Activated T-helper 1 cell treated with anti-CD3 and anti-CD28 coated beads, Interleukin-12 subunit alpha, Interleukin-12 subunit beta, Interleukin-2, Interleukin-4 antibody, amounts not matched to agents 30 ng/mL and 10 ng/mL and 1 ng/mL, durations not matched to agents 14 hours and 24 hours and 36 hours (primary cell): ENCODE results near the gene SLC66A3. TPM values are rescaled to one million over a fixed set of nuclear protein-coding genes. Genes with fewer than 3 reads are reported as not detected.

Experiments
- DNase-seq: peaks from one replicate; pipeline ENCODE4 v3.0.0; 2021; ENCODE audit warnings: low spot score
- H3K27ac Mint-ChIP-seq: one replicate; pipeline ENCODE4 v1.8.0; 2021; ENCODE audit warnings: mild to moderate bottlenecking, mixed read lengths
- H3K27me3 Mint-ChIP-seq: one replicate; pipeline ENCODE4 v1.8.0; 2022; ENCODE audit warnings: mild to moderate bottlenecking, moderate library complexity, mixed read lengths; ENCODE audit not compliant: insufficient read depth
- H3K36me3 Mint-ChIP-seq: one replicate; pipeline ENCODE4 v1.8.0; 2021; ENCODE audit warnings: low read depth, mixed read lengths
- H3K4me1 Mint-ChIP-seq: one replicate; pipeline ENCODE4 v1.8.0; 2021; ENCODE audit warnings: low read depth, mixed read lengths
- H3K4me3 Mint-ChIP-seq: one replicate; pipeline ENCODE4 v1.8.0; 2021; ENCODE audit warnings: mild to moderate bottlenecking, moderate library complexity, mixed read lengths
- H3K9me3 Mint-ChIP-seq: one replicate; pipeline ENCODE4 v1.8.0; 2021; ENCODE audit warnings: mixed read lengths
- intact Hi-C: fragments of 100-400 bp; cut with micrococcal nuclease; formaldehyde crosslinking; loops from one replicate; pipeline ENCODE4 v1.15.1; 2024
- total RNA-seq: library from RNA; stranded (reverse); gene quantifications from 2 replicates; pipeline ENCODE4 v1.2.3, GENCODE V29; 2022

Gene SLC66A3
- total RNA-seq, 1 donor from 2014 or later, result 7.9 TPM

GRCh38 chr2:11144077-11144737 is 11.1 kb upstream of the SLC66A3 start:
- intact Hi-C loops, result no loop called here
- Mint-ChIP-seq H3K4me1 (no peaks in the 10 kb centered on the region), H3K9me3 (no peaks in the 10 kb centered on the region), H3K36me3 (no peaks in the 10 kb centered on the region), H3K27ac (no peak overlapping the region), H3K27me3 (peaks cover 21% of the 10 kb centered on the region), H3K4me3 (no peak overlapping the region)
- DNase-seq, result no peak

GRCh38 chr2:11144738-11145079 is 10.6 kb upstream of the SLC66A3 start:
- peaks cover 18% of the 10 kb centered on the region for H3K27me3 Mint-ChIP-seq
- H3K4me1 Mint-ChIP-seq, result no peaks in the 10 kb centered on the region
- no peaks in the 10 kb centered on the region for H3K36me3 Mint-ChIP-seq
- H3K9me3 Mint-ChIP-seq, result no peaks in the 10 kb centered on the region
- DNase-seq, result no peak
- intact Hi-C loops, result no loop called here
- no peak overlapping the region for H3K27ac Mint-ChIP-seq
- H3K4me3 Mint-ChIP-seq, result no peak overlapping the region

DNA sequence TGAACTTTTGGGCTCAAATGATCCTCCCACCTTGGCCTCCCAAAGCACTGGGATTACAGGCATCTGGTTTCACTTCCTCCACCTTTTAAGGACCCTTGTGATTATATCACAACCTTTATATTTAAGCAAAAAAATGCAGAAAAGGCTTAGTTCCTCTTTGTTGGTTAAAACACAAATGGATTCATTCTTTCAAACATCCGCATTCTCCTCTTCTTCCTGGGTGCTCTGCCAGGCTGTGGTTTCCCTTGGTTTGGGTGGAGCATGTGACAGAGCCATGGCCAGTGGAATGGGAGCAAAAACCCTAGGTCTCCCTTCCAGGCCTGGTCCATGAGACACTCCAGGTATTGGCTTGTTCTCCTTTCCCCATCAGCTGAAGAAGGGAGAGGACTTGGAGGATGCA is 9.9 kb upstream of the SLC66A3 start:
- Mint-ChIP-seq H3K4me3 (no peak overlapping the region), H3K36me3 (no peaks in the 10 kb centered on the region), H3K4me1 (no peaks in the 10 kb centered on the region), H3K9me3 (no peaks in the 10 kb centered on the region), H3K27ac (no peak overlapping the region), H3K27me3 (peaks cover 17% of the 10 kb centered on the region)
- intact Hi-C loops, result no loop called here
- DNase-seq, result no peak

DNA sequence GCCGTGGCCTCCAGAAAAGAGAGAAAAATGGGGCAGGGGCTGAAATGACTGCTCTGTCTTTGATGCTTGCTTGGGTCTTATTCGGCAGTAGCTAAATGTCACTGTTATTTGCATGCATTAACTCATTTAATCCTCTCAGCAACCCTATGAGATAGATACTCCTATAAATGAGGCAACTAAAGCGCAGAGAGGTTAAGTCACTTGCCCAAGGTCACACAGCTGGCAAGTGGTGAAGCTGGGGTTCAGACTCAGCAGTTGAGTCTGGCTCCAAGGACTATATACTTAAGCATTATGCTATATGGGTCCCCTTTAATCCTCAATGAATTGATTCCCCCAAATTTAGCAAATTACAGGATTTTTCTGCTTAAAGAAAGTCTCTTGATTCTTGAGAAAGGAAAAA is 9.2 kb upstream of the SLC66A3 start:
- no peak overlapping the region for H3K27ac Mint-ChIP-seq
- intact Hi-C loops, result no loop called here
- peaks cover 14% of the 10 kb centered on the region for H3K27me3 Mint-ChIP-seq
- H3K4me3 Mint-ChIP-seq, result no peak overlapping the region
- no peaks in the 10 kb centered on the region for H3K9me3 Mint-ChIP-seq
- H3K4me1 Mint-ChIP-seq, result no peaks in the 10 kb centered on the region
- no peak for DNase-seq
- H3K36me3 Mint-ChIP-seq, result no peaks in the 10 kb centered on the region

- Mint-ChIP-seq H3K27ac (no peak overlapping the region), H3K9me3 (no peaks in the 10 kb centered on the region), H3K36me3 (no peaks in the 10 kb centered on the region), H3K4me1 (no peaks in the 10 kb centered on the region), H3K27me3 (peaks cover 20% of the 10 kb centered on the region), H3K4me3 (no peak overlapping the region)
- DNase-seq, result no peak
- intact Hi-C loops, result no loop called here
Measured at GRCh38 chr2:11147263-11147662, 8.0 kb upstream of the SLC66A3 start.

DNA sequence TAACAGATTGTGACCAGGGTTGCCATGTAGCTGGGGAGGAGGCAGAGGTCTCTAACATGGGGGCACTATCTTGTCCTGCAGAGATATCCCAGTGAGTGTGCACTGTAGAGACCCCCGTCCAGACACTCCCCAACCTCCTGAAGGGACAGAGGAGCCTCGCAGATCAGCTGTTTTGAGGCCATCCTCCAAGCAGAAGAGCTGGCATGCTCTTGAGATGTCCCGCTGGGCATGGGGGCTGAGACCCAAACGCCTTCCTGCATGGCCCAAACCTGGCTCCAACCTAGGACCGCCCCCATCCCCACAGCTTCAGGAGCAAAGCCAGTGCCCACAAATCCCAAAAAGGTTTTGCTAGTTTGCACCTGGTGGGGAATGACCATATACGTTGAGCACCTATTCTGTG is 2.7 kb upstream of the SLC66A3 start:
- Mint-ChIP-seq H3K9me3 (no peaks in the 10 kb centered on the region), H3K4me3 (no peak overlapping the region), H3K27me3 (peaks cover 10% of the 10 kb centered on the region), H3K36me3 (no peaks in the 10 kb centered on the region), H3K4me1 (peaks cover 12% of the 10 kb centered on the region), H3K27ac (no peak overlapping the region)
- DNase-seq, result no peak
- intact Hi-C loops, result no loop called here

GRCh38 chr2:11154016-11154922 is 998 bp upstream of the SLC66A3 start:
- no peak for DNase-seq
- Mint-ChIP-seq H3K4me3 (peak overlapping the region; percentile 85), H3K4me1 (peaks cover 12% of the 10 kb centered on the region), H3K36me3 (no peaks in the 10 kb centered on the region), H3K27ac (peak overlapping the region; percentile 83), H3K9me3 (no peaks in the 10 kb centered on the region), H3K27me3 (peaks cover 7% of the 10 kb centered on the region)
- intact Hi-C loops, result loop anchor here (2.0 kb wide), 2 partner anchors 49 to 1731 kb away; partner anchors contain the start of genes CPSF3 and ITGB1BP1

GRCh38 chr2:11154923-11155380 is 315 bp upstream of the SLC66A3 start:
- intact Hi-C loops, result loop anchor here (1.0 to 2.0 kb wide), 8 partner anchors 23 to 1732 kb away; partner anchors contain the start of genes CPSF3, ITGB1BP1, LPIN1 and PDIA6
- Mint-ChIP-seq H3K9me3 (no peaks in the 10 kb centered on the region), H3K27ac (peak overlapping the region; percentile 83)

DNA sequence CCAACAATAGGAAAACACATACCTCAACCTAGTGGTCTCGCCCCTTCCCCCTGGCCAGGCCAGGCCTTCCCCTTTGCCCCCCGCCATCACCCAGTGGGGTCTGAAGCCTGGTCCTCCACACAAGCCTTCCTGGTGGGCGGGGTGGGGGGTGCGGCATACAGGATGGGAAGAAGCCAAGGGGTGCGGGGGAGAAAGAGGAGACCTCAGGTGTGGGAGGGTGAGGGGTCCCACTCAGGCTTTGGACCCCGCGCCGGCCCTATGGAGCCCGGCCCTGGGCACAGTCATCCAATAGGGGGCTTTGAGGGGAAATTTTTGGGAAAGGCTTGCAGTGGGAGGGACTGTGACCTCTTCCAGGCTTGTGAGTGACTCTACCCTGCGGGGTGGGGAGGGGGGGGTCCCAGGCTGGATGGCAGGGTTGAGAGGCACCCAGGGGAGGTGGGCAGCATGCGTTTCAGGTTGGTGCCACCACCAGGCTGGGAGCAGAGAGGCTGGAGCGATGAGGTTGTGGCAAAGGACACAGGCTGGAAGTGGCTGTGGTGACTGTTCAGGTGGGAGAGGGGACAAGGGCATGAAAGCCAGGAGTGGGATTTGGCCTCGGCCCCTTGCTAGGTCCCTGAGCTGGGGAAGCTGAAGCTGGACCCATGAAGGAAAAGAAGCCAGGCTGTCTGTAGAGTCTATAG is 1.3 kb downstream of the SLC66A3 start:
- Mint-ChIP-seq H3K9me3 (no peaks in the 10 kb centered on the region), H3K4me3 (peak overlapping the region; percentile 76), H3K4me1 (peaks cover 21% of the 10 kb centered on the region), H3K27me3 (peaks cover 3% of the 10 kb centered on the region), H3K27ac (no peak overlapping the region), H3K36me3 (no peaks in the 10 kb centered on the region)
- DNase-seq, result no peak
- intact Hi-C loops, result no loop called here

More at GRCh38 chr2:11154923-11155380, 315 bp upstream of the SLC66A3 start:
- DNase-seq, result peak; percentile 94
- Mint-ChIP-seq H3K4me1 (peaks cover 12% of the 10 kb centered on the region), H3K27me3 (peaks cover 7% of the 10 kb centered on the region), H3K36me3 (no peaks in the 10 kb centered on the region), H3K4me3 (peak overlapping the region; percentile 85)

- intact Hi-C loops, result no loop called here
- peak overlapping the region; percentile 37 for H3K4me3 Mint-ChIP-seq
- H3K27ac Mint-ChIP-seq, result no peak overlapping the region
Measured at GRCh38 chr2:11157296-11157695, 2.0 kb downstream of the SLC66A3 start.

DNA sequence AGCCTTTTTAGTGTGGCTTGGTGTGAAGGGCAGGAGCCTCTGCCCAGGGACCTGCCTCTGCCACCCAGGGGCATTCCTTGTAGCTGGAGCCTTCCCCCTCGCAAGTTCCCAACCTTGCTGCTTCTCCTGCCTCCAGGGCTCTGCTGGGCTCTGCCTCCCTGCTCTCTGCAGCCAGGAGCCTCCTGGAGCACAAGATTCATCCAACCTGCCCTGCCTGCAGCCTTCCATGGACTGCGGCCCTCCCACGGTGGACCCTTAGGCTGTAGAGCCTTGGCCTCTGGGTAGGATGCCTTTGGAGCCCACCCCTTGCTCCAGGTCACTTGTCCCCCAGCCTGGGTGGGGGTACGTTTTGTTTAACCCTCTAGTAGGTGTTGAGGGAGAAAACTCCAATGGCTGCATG is 2.5 kb downstream of the SLC66A3 start:
- peaks cover 21% of the 10 kb centered on the region for H3K4me1 Mint-ChIP-seq
- intact Hi-C loops, result no loop called here
- no peaks in the 10 kb centered on the region for H3K9me3 Mint-ChIP-seq
- H3K27ac Mint-ChIP-seq, result no peak overlapping the region
- H3K4me3 Mint-ChIP-seq, result no peak overlapping the region
- no peaks in the 10 kb centered on the region for H3K36me3 Mint-ChIP-seq
- DNase-seq, result no peak
- H3K27me3 Mint-ChIP-seq, result no peaks in the 10 kb centered on the region

More at GRCh38 chr2:11157296-11157695, 2.0 kb downstream of the SLC66A3 start:
- DNase-seq, result no peak
- no peaks in the 10 kb centered on the region for H3K27me3 Mint-ChIP-seq
- H3K4me1 Mint-ChIP-seq, result peaks cover 21% of the 10 kb centered on the region
- no peaks in the 10 kb centered on the region for H3K36me3 Mint-ChIP-seq
- H3K9me3 Mint-ChIP-seq, result no peaks in the 10 kb centered on the region

DNA sequence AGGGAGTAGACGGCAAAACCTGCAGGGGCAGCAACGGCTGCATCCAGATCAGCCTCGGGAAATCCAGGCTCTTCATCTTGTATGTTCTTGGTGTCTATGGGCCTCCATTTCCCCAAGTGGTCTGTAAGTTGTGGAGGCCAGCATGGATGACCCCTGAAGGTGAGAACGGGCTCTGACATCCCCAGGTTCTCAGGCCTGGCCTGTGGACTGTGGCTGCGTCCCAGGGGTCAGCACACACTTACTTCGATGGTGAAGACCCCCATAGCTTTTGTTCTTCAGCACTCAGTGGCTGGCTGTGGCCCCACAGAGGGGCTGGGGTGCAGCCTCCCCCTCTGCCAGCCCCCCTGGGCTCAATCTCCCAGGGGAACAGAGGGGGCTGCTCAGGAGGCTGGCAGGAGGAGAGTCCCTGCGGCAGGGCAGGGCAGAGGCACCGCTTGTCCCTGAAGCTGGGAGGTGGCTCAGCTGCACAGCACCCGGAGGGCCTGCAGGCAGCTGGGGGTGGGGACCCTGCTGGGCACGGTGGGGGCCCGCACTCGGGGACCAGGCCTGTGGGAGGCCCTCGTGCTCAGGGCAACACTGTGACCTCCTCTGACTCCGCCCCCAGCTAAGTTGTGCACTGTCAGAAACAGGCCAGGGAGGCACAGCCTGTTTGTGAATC is 3.8 kb downstream of the SLC66A3 start:
- no peaks in the 10 kb centered on the region for H3K9me3 Mint-ChIP-seq
- no peaks in the 10 kb centered on the region for H3K27me3 Mint-ChIP-seq
- H3K4me1 Mint-ChIP-seq, result peaks cover 21% of the 10 kb centered on the region
- no peaks in the 10 kb centered on the region for H3K36me3 Mint-ChIP-seq
- H3K27ac Mint-ChIP-seq, result no peak overlapping the region
- no peak for DNase-seq
- intact Hi-C loops, result no loop called here
- no peak overlapping the region for H3K4me3 Mint-ChIP-seq
